Endothelial cell (in vitro differentiated cells): ENCODE results near the gene GNE. TPM values are rescaled to one million over a fixed set of nuclear protein-coding genes. Genes with fewer than 3 reads are reported as not detected.

Experiments
- DNase-seq: peaks from one replicate; pipeline ENCODE4 v3.0.0; 2021; ENCODE audit warnings: low spot score
- H3K27ac Mint-ChIP-seq: one replicate; pipeline ENCODE4 v1.8.0; 2021; ENCODE audit warnings: mixed read lengths, inconsistent platforms; ENCODE audit not compliant: unreplicated experiment
- H3K27me3 Mint-ChIP-seq: one replicate; pipeline ENCODE4 v1.8.0; 2021; ENCODE audit warnings: mild to moderate bottlenecking, moderate library complexity, mixed read lengths, inconsistent platforms; ENCODE audit not compliant: unreplicated experiment
- H3K36me3 Mint-ChIP-seq: one replicate; pipeline ENCODE4 v1.8.0; 2021; ENCODE audit warnings: mild to moderate bottlenecking, low read depth, mixed read lengths, inconsistent platforms; ENCODE audit not compliant: unreplicated experiment
- H3K4me1 Mint-ChIP-seq: one replicate; pipeline ENCODE4 v1.8.0; 2021; ENCODE audit warnings: mild to moderate bottlenecking, mixed read lengths, inconsistent platforms; ENCODE audit not compliant: unreplicated experiment
- H3K4me3 Mint-ChIP-seq: one replicate; pipeline ENCODE4 v1.8.0; 2021; ENCODE audit warnings: mild to moderate bottlenecking, mixed read lengths, inconsistent platforms; ENCODE audit not compliant: unreplicated experiment
- H3K9me3 Mint-ChIP-seq: one replicate; pipeline ENCODE4 v1.8.0; 2021; ENCODE audit warnings: mixed read lengths, inconsistent platforms; ENCODE audit not compliant: unreplicated experiment
- total RNA-seq: library from RNA; stranded (reverse); fragmentation: NEBNext Ultra II Directional; extraction: Animal tissue kit (Norgen Biotek cat#: 25700); gene quantifications from one replicate; pipeline ENCODE4 v1.2.1, GENCODE V29; 2021; ENCODE audit not compliant: unreplicated experiment
- TF ChIP-seq, protein P1 (sequence below): fragments of 200-600 bp; sonication (generic); IDR thresholded peaks from one replicate; pipeline ENCODE4 v1.5.0; 2021; ENCODE audit warnings: antibody characterized with exemption; ENCODE audit not compliant: unreplicated experiment

GNE gene
- total RNA-seq, 1 donor from 2014 or later, result 12.0 TPM

DNA sequence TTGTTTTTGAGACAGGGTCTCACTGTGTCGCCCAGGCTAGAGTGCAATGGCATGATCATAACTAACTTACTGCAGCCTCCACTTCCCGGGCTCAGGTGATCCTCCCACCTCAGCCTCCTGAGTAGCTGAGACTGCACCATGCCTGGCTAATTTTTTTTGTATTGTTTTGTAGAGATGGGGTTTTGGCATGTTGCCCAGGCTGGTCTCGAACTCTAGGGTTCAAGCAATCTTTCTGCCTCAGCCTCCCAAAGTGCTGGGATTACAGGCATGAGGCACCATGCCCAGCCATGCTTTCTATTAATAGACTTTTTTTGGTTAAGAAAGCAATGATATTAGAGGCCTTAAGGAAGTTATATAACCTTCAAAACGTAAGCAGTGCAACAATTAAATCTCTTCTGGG, 44.3 kb downstream of the GNE start:
- Mint-ChIP-seq H3K4me3 (no peak overlapping the region), H3K36me3 (peaks cover 63% of the 10 kb centered on the region), H3K4me1 (peaks cover 51% of the 10 kb centered on the region), H3K27me3 (peaks cover 11% of the 10 kb centered on the region), H3K27ac (peak overlapping the region; percentile 81), H3K9me3 (no peaks in the 10 kb centered on the region)
- TF ChIP-seq, protein P1, sequence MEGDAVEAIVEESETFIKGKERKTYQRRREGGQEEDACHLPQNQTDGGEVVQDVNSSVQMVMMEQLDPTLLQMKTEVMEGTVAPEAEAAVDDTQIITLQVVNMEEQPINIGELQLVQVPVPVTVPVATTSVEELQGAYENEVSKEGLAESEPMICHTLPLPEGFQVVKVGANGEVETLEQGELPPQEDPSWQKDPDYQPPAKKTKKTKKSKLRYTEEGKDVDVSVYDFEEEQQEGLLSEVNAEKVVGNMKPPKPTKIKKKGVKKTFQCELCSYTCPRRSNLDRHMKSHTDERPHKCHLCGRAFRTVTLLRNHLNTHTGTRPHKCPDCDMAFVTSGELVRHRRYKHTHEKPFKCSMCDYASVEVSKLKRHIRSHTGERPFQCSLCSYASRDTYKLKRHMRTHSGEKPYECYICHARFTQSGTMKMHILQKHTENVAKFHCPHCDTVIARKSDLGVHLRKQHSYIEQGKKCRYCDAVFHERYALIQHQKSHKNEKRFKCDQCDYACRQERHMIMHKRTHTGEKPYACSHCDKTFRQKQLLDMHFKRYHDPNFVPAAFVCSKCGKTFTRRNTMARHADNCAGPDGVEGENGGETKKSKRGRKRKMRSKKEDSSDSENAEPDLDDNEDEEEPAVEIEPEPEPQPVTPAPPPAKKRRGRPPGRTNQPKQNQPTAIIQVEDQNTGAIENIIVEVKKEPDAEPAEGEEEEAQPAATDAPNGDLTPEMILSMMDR, result no peak
- no peak for DNase-seq

DNA sequence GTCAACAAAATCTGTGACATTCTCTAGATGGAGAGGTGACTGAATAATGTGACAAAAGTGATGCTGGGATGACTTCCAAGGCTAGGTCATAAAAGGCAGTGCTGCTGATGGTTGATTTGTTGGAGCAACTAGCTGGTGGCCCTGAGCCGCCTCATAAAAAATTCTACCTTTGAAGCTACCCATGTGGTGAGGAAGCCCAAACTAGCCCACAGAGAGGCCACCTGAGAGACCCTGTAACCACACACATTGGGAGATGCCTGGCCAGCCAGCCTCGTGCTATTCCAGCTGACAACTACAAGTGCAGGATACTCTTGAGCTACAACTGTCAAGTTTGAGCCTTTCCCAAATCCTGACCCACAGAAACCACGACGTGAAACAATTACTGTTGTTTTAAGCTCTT, 44.9 kb downstream of the GNE start:
- H3K4me1 Mint-ChIP-seq, result peaks cover 51% of the 10 kb centered on the region
- no peak for DNase-seq
- TF ChIP-seq, protein P1, result no peak
- H3K27me3 Mint-ChIP-seq, result peaks cover 9% of the 10 kb centered on the region
- H3K36me3 Mint-ChIP-seq, result peaks cover 64% of the 10 kb centered on the region
- no peaks in the 10 kb centered on the region for H3K9me3 Mint-ChIP-seq
- no peak overlapping the region for H3K4me3 Mint-ChIP-seq
- H3K27ac Mint-ChIP-seq, result no peak overlapping the region

DNA sequence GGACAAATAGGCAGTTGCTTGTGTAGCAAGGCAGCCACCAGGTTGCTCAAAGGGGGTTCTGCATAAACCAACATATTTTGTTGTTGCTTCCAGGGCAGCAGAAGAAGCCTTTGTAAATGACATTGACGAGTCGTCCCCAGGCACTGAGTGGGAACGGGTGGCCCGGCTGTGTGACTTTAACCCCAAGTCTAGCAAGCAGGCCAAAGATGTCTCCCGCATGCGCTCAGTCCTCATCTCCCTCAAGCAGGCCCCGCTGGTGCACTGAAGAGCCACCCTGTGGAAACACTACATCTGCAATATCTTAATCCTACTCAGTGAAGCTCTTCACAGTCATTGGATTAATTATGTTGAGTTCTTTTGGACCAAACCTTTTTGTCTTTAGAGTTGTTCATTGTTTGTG, 46.7 kb downstream of the GNE start:
- DNase-seq, result no peak
- peak overlapping the region; percentile 37 for H3K4me3 Mint-ChIP-seq
- peak overlapping the region; percentile 86 for H3K27ac Mint-ChIP-seq
- peaks cover 9% of the 10 kb centered on the region for H3K27me3 Mint-ChIP-seq
- no peaks in the 10 kb centered on the region for H3K9me3 Mint-ChIP-seq
- peaks cover 72% of the 10 kb centered on the region for H3K36me3 Mint-ChIP-seq
- H3K4me1 Mint-ChIP-seq, result peaks cover 64% of the 10 kb centered on the region
- TF ChIP-seq, protein P1, result no peak

DNA sequence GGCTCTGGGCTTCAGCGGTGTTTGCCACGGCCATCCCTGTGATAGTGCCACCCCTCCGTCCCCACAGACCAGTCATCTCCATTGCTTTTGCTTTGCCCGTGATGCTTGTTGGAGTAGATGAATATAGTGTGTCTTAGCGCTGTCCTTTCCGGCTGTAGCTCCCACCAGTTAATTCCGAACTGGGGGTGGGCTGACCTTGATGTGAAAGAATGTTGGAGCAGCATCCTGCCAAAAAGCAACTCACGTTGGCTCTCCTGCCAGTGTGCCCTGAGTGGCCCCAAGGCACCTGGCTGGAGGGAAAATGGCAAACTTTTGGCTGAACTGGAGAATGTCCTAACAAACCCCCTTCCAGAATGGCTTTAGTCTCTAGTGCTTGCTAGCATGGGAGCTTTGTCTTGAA, 47.5 kb downstream of the GNE start:
- H3K4me1 Mint-ChIP-seq, result peaks cover 59% of the 10 kb centered on the region
- H3K4me3 Mint-ChIP-seq, result no peak overlapping the region
- no peaks in the 10 kb centered on the region for H3K9me3 Mint-ChIP-seq
- peak overlapping the region; percentile 74 for H3K27ac Mint-ChIP-seq
- H3K36me3 Mint-ChIP-seq, result peaks cover 73% of the 10 kb centered on the region
- TF ChIP-seq, protein P1, result no peak
- no peak for DNase-seq
- H3K27me3 Mint-ChIP-seq, result peaks cover 5% of the 10 kb centered on the region

DNA sequence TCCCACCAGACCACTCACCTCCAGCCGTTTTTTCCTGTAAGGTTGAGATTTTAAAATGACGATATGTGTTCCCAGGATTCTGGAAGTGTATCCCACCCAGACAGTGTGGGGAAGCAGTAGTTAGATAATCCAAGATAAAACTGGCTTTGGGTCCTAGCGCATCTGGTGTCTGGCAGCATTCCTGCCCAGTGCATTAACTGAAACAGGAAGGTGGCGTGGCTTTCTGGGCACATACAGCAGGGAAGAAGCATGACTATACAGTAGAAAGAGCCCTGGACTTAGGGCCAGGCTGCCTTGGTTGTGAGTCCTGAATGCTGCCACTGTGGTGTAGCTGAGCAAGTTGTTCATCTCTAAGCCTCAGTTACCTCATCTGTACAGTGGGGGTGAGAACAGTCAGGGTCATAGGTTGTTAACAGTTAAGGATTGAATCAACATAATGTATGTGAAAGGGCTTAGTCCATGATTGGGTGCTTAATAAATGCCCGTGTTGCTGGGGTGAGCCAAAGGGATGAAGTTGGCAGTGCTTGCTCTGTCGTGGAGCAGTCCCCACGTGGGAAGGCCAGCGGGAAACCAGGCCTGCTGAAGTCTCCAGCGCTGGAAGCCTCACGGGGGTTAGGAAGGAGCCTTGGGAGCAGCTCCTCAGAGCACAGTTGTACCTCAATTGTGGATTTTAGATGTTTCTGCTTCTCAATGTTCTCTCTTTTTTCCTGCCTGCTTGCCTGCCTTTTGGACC, 49.6 kb downstream of the GNE start:
- DNase-seq, result no peak
- TF ChIP-seq, protein P1, result no peak
- Mint-ChIP-seq H3K27me3 (peaks cover 9% of the 10 kb centered on the region), H3K4me3 (peak overlapping the region; percentile 15), H3K36me3 (peaks cover 75% of the 10 kb centered on the region), H3K27ac (peak overlapping the region; percentile 19), H3K4me1 (peaks cover 52% of the 10 kb centered on the region), H3K9me3 (no peaks in the 10 kb centered on the region)
